OCI-LY7 (cell line): ENCODE measurements around the gene DNAJC7. TPM values are rescaled to one million over a fixed set of nuclear protein-coding genes. Genes with fewer than 3 reads are reported as not detected.

Source experiments
- BruUV-seq: library from RNA; stranded (reverse); fragments of 400-500 nt; replicated peaks from 2 replicates; lab custom pipeline; 2021; lab: Mats Ljungman, UMichigan
- CTCF ChIA-PET: fragments of 300-600 bp; sonication (Branson Sonifier 250); formaldehyde crosslinking; loops from one replicate; lab custom pipeline; 2022; ENCODE audit warnings: antibody characterized with exemption; ENCODE audit not compliant: unreplicated experiment; lab: Charles Lee
- POLR2A ChIA-PET: fragments of 300-600 bp; sonication (Branson Sonifier 250); formaldehyde crosslinking; loops from one replicate; lab custom pipeline; 2022; ENCODE audit warnings: antibody characterized with exemption; lab: Charles Lee
- DNase-seq: peaks from one replicate; pipeline ENCODE4 v3.0.0-alpha.2; 2015; ENCODE audit warnings: low spot score
- H2AFZ ChIP-seq: fragments of 200-600 bp; sonication (generic), shearing (Covaris generic); 2 replicates; pipeline ENCODE4 v1.6.1; 2014; ENCODE audit warnings: mild to moderate bottlenecking, antibody characterized with exemption, low read length, moderate library complexity
- H3K27ac ChIP-seq: fragments of 200-600 bp; sonication (generic); 2 replicates; pipeline ENCODE4 v1.5.1; 2014; ENCODE audit warnings: mixed run types, low read depth, mild to moderate bottlenecking, moderate library complexity, low read length, inconsistent platforms; ENCODE audit not compliant: poor library complexity, severe bottlenecking
- H3K36me3 ChIP-seq: fragments of 200-600 bp; sonication (generic); 2 replicates; pipeline ENCODE4 v1.6.1; 2014; ENCODE audit warnings: mild to moderate bottlenecking, antibody characterized with exemption, low read length, moderate library complexity, mixed read lengths; ENCODE audit not compliant: insufficient read depth
- H3K4me1 ChIP-seq: fragments of 200-600 bp; sonication (generic); 2 replicates; pipeline ENCODE4 v1.5.1; 2014; ENCODE audit warnings: mild to moderate bottlenecking, low read length; ENCODE audit not compliant: insufficient read depth, poor library complexity, severe bottlenecking
- H3K4me2 ChIP-seq: fragments of 200-600 bp; sonication (generic); 2 replicates; pipeline ENCODE4 v1.6.1; 2014; ENCODE audit warnings: mild to moderate bottlenecking, low read length
- H3K4me3 ChIP-seq: fragments of 200-600 bp; sonication (generic); 2 replicates; pipeline ENCODE4 v1.5.1; 2014; ENCODE audit warnings: mild to moderate bottlenecking, low read depth, low read length; ENCODE audit not compliant: poor library complexity, severe bottlenecking
- H3K79me2 ChIP-seq: fragments of 200-600 bp; sonication (generic); 2 replicates; pipeline ENCODE4 v1.6.1; 2016; ENCODE audit warnings: low read depth, mild to moderate bottlenecking, low read length, moderate library complexity, mixed read lengths; ENCODE audit not compliant: insufficient read depth
- H3K9me2 ChIP-seq: fragments of 200-600 bp; sonication (generic); 2 replicates; pipeline ENCODE4 v1.6.1; 2016; ENCODE audit warnings: mild to moderate bottlenecking, low read length, mixed read lengths; ENCODE audit not compliant: insufficient read depth
- H3K9me3 ChIP-seq: fragments of 200-600 bp; sonication (generic); 2 replicates; pipeline ENCODE4 v1.6.1; 2014; ENCODE audit warnings: mild to moderate bottlenecking, mixed run types, low read length, mixed read lengths
- H4K20me1 ChIP-seq: fragments of 200-600 bp; sonication (generic); 2 replicates; pipeline ENCODE4 v1.6.1; 2014; ENCODE audit warnings: mild to moderate bottlenecking, antibody characterized with exemption, low read length, moderate library complexity, mixed read lengths; ENCODE audit not compliant: insufficient read depth
- CTCF ChIP-seq: fragments of 200-600 bp; sonication (generic); conservative IDR thresholded peaks from 2 replicates; pipeline ENCODE4 v1.5.1; 2014; ENCODE audit warnings: mild to moderate bottlenecking, antibody characterized with exemption, low read length, moderate library complexity, mixed read lengths
- EZH2phosphoT487 ChIP-seq: fragments of 200-600 bp; sonication (generic); IDR thresholded peaks from 2 replicates; pipeline ENCODE4 v1.6.1; 2018; ENCODE audit warnings: low read depth, borderline replicate concordance, mild to moderate bottlenecking, mixed run types, antibody characterized with exemption, low read length, moderate library complexity, mixed read lengths
- intact Hi-C: fragments of 100-400 bp; cut with micrococcal nuclease; formaldehyde crosslinking; loops from one replicate; pipeline ENCODE4 v1.10.0; 2022; ENCODE audit not compliant: unreplicated experiment
- total RNA-seq, 2 experiments: library from RNA; depleted of rRNA in 1 of 2; stranded (reverse); fragments of >200 nt in 1 of 2; shearing (Covaris generic) in 1 of 2; gene quantifications; 2 replicates each; pipeline ENCODE4 v1.2.3, GENCODE V29; 2014 to 2022

Gene DNAJC7
- total RNA-seq, 2 experiments from 2014 or later = 76.4 to 124 TPM

DNA sequence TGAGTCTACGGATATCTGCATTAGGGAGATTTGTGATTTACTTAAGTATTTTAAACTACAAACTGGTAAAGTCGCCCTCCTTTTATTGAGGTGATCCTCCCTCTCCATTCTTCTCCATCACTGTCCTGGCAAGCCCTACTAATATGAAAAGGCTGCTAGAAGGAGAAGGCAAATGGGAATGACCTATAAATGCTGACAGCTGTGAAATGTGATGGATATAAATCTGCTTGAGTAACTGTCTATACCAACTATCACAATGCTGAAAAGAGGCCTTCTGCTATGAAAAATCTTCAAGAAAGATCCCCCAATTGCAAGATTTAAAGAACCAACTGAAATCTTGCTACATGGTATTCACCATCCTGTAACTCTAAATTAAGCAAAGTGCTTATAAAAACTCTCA lies 15.5 kb downstream of the DNAJC7 start:
- peaks cover 21% of the 10 kb centered on the region for H3K4me1 ChIP-seq
- ChIA-PET CTCF (no interaction called here), POLR2A (no interaction called here)
- intact Hi-C loops = no loop called here
- H3K36me3 ChIP-seq = peaks cover 79% of the 10 kb centered on the region
- DNase-seq = no peak
- H3K4me3 ChIP-seq = no peak overlapping the region
- H3K79me2 ChIP-seq = peaks cover 64% of the 10 kb centered on the region
- TF ChIP-seq CTCF (no peak), EZH2phosphoT487 (no peak)
- no TSS peak for BruUV-seq
- H2AFZ ChIP-seq = no peak overlapping the region
- H3K4me2 ChIP-seq = no peak overlapping the region
- H4K20me1 ChIP-seq = no peaks in the 10 kb centered on the region; the same call in 1 of the 2 replicates
- H3K9me3 ChIP-seq = no peaks in the 10 kb centered on the region
- H3K27ac ChIP-seq = no peak overlapping the region
- no peaks in the 10 kb centered on the region for H3K9me2 ChIP-seq

- no TSS peak for BruUV-seq
Observed at GRCh38 chr17:42000413-42001133, 16.7 kb downstream of the DNAJC7 start.

More at GRCh38 chr17:42000413-42001133, 16.7 kb downstream of the DNAJC7 start:
- Histone ChIP-seq H3K4me2 (no peak overlapping the region), H3K27ac (no peak overlapping the region), H3K9me2 (no peaks in the 10 kb centered on the region), H4K20me1 (peaks cover 2% of the 10 kb centered on the region), H3K9me3 (no peaks in the 10 kb centered on the region), H3K4me1 (peaks cover 33% of the 10 kb centered on the region), H3K4me3 (no peak overlapping the region), H2AFZ (no peak overlapping the region), H3K36me3 (peaks cover 87% of the 10 kb centered on the region), H3K79me2 (peaks cover 55% of the 10 kb centered on the region)
- intact Hi-C loops = no loop called here
- DNase-seq = no peak
- ChIA-PET POLR2A (interaction anchor here (0.7 kb wide), 1 partner anchor 67 kb away, joined by 3 read pairs; no protein-coding TSS in a partner anchor), CTCF (no interaction called here)
- TF ChIP-seq CTCF (no peak), EZH2phosphoT487 (no peak)
